Keratinocyte (primary cell): ENCODE data around the gene PCYOX1L.

Experiments
- EZH2 ChIP-seq: IDR thresholded peaks from one replicate; pipeline ENCODE4 v1.6.1; 2012; ENCODE audit warnings: inconsistent platforms, mild to moderate bottlenecking, low read length, moderate library complexity
- TF ChIP-seq, protein P1 (sequence below), 3 experiments: IDR thresholded peaks in 1 of 3; conservative IDR thresholded peaks in 1 of 3; optimal IDR thresholded peaks in 1 of 3; 2 replicates in 2 of 3; 3 replicates in 1 of 3; pipeline versions ENCODE3 to v1.5.1; 2011; ENCODE audit warnings: low read length in 3 of 3, mild to moderate bottlenecking in 3 of 3, moderate library complexity in 2 of 3, control low read depth in 1 of 3, inconsistent platforms in 1 of 3; ENCODE audit not compliant: insufficient read depth in 2 of 3; ENCODE audit errors: extremely low read depth in 1 of 3

GRCh38 chr5:149409268-149409948, 51.6 kb downstream of the PCYOX1L start:
- TF ChIP-seq, protein P1, sequence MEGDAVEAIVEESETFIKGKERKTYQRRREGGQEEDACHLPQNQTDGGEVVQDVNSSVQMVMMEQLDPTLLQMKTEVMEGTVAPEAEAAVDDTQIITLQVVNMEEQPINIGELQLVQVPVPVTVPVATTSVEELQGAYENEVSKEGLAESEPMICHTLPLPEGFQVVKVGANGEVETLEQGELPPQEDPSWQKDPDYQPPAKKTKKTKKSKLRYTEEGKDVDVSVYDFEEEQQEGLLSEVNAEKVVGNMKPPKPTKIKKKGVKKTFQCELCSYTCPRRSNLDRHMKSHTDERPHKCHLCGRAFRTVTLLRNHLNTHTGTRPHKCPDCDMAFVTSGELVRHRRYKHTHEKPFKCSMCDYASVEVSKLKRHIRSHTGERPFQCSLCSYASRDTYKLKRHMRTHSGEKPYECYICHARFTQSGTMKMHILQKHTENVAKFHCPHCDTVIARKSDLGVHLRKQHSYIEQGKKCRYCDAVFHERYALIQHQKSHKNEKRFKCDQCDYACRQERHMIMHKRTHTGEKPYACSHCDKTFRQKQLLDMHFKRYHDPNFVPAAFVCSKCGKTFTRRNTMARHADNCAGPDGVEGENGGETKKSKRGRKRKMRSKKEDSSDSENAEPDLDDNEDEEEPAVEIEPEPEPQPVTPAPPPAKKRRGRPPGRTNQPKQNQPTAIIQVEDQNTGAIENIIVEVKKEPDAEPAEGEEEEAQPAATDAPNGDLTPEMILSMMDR (optimal IDR thresholded peaks at IDR 0.05 in 1 of 3, IDR thresholded peaks at IDR 0.05 in 1 of 3, conservative IDR thresholded peaks at IDR 0.05 in 1 of 3; ENCODE audit: extremely low read depth in 1 of 3, insufficient read depth in 2 of 3, low read length in 3 of 3) = no peak
- no peak for TF ChIP-seq EZH2
